Measurements from ENCODE around the gene EIF4G1. TPM values are rescaled to one million over a fixed set of nuclear protein-coding genes. Genes with fewer than 3 reads are reported as not detected.

Gene EIF4G1
- total RNA-seq, 4 donors from 2014 or later, result 133 to 269 (median 170) TPM

- no peaks in the 10 kb centered on the region for H3K36me3 ChIP-seq
- no peaks in the 10 kb centered on the region for H3K9me3 ChIP-seq
- H3K27ac ChIP-seq, result peak overlapping the region; percentile 92 to 100
- H3K27me3 ChIP-seq, result no peaks in the 10 kb centered on the region
- H3K4me1 ChIP-seq, result peaks cover 7 to 23% of the 10 kb centered on the region in 2 donors
- TF ChIP-seq, protein P1, sequence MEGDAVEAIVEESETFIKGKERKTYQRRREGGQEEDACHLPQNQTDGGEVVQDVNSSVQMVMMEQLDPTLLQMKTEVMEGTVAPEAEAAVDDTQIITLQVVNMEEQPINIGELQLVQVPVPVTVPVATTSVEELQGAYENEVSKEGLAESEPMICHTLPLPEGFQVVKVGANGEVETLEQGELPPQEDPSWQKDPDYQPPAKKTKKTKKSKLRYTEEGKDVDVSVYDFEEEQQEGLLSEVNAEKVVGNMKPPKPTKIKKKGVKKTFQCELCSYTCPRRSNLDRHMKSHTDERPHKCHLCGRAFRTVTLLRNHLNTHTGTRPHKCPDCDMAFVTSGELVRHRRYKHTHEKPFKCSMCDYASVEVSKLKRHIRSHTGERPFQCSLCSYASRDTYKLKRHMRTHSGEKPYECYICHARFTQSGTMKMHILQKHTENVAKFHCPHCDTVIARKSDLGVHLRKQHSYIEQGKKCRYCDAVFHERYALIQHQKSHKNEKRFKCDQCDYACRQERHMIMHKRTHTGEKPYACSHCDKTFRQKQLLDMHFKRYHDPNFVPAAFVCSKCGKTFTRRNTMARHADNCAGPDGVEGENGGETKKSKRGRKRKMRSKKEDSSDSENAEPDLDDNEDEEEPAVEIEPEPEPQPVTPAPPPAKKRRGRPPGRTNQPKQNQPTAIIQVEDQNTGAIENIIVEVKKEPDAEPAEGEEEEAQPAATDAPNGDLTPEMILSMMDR (IDR thresholded peaks at IDR 0.05), result peak; percentile 62 to 69 (median 64)
- TF ChIP-seq POLR2A (IDR thresholded peaks at IDR 0.05), result peak; percentile 80 to 82
- H3K4me3 ChIP-seq, result peak overlapping the region; percentile 76 to 95
- peak; percentile 96 to 97 for DNase-seq
- intact Hi-C loops (cut with DNase I; ENCODE audit: low total_unique reads), result no loop called here
Observed at GRCh38 chr3:184362668-184363546, 48.5 kb downstream of the EIF4G1 start.

GRCh38 chr3:184366619-184367289 is 52.3 kb downstream of the EIF4G1 start:
- no peak overlapping the region for H3K4me3 ChIP-seq
- no peak for DNase-seq
- no peaks in the 10 kb centered on the region for H3K27me3 ChIP-seq
- no peak overlapping the region for H3K27ac ChIP-seq
- H3K4me1 ChIP-seq, result peaks cover 0 to 13% of the 10 kb centered on the region in 2 donors
- H3K9me3 ChIP-seq, result no peaks in the 10 kb centered on the region
- intact Hi-C loops (cut with DNase I; ENCODE audit: low total_unique reads), result no loop called here
- H3K36me3 ChIP-seq, result no peaks in the 10 kb centered on the region
- TF ChIP-seq POLR2A (IDR thresholded peaks at IDR 0.05), result no peak
- TF ChIP-seq, protein P1 (IDR thresholded peaks at IDR 0.05), result no peak

DNA sequence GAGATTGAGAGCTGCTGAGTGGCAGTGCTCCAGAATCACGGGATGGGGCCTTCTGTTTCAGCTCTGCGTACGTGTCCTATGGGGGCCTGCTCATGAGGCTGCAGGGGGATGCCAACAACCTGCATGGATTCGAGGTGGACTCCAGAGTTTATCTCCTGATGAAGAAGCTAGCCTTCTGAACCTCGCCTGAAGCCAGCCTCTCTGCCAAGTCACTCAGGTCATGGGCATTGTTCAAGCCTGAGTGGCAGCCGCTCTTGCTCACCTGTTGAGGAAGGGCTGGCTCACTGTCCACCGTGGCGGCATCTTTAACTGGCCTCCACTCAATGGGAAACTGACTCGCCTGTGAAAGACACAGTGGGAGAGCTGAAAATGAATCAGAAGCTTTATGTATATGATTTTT is 53.7 kb downstream of the EIF4G1 start:
- no peak for TF ChIP-seq POLR2A (IDR thresholded peaks at IDR 0.05)
- TF ChIP-seq, protein P1 (IDR thresholded peaks at IDR 0.05), result no peak
- Histone ChIP-seq H3K27me3 (no peaks in the 10 kb centered on the region), H3K27ac (no peak overlapping the region), H3K4me3 (no peak overlapping the region), H3K9me3 (no peaks in the 10 kb centered on the region), H3K4me1 (peaks cover 0 to 13% of the 10 kb centered on the region in 2 donors), H3K36me3 (no peaks in the 10 kb centered on the region)
- DNase-seq, result no peak
- intact Hi-C loops (cut with DNase I; ENCODE audit: low total_unique reads), result no loop called here

DNA sequence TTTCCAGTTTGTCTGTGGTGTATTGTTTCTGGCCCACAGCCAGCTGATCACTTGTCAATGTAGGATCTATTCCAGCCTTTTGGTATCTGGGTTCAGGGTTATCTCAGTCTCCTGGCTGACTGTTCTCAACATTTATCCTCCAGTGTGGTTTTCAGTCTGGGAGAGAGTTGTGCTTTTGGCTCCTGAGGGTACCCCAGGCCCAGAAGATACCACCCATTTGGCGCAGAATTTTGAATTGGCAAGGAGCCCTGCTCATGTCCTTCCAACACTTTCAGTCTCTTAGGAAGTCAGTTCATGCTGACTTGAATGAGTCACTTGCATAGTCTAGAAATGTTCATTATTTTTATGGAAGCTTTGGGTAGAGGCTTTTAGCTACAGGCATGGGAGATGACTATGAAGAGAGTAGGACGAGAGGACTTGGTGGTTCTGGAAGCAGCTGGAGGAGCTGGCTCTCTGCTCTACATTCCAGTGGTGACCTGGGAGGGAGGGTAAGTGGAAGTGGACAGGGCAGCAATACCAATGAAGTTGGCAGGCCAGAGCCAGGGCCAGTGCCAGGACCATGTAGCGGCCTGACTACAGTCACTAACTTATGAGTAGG is 54.3 kb downstream of the EIF4G1 start:
- Histone ChIP-seq H3K4me3 (no peak overlapping the region), H3K9me3 (no peaks in the 10 kb centered on the region), H3K27me3 (no peaks in the 10 kb centered on the region), H3K4me1 (peaks cover 0 to 10% of the 10 kb centered on the region in 2 donors), H3K36me3 (no peaks in the 10 kb centered on the region), H3K27ac (peak overlapping the region in 1 of 2 donors; percentile 2)
- TF ChIP-seq, protein P1 (IDR thresholded peaks at IDR 0.05), result no peak
- no peak for TF ChIP-seq POLR2A (IDR thresholded peaks at IDR 0.05)
- no peak for DNase-seq
- intact Hi-C loops (cut with DNase I; ENCODE audit: low total_unique reads), result no loop called here

Measured in uterus (tissue), 4 donors.